GM21526 (cell line): ENCODE results near the gene FHOD1.

Experiments used
- ATAC-seq: cut with Tn5 transposase; IDR thresholded peaks from one replicate; pipeline ENCODE4 v1.9.1; 2021; ENCODE audit warnings: moderate library complexity; ENCODE audit not compliant: unreplicated experiment, low FRiP score

FHOD1 gene

GRCh38 chr16:67277999-67278772 lies 30.9 kb upstream of the FHOD1 start:
- no peak for ATAC-seq

DNA sequence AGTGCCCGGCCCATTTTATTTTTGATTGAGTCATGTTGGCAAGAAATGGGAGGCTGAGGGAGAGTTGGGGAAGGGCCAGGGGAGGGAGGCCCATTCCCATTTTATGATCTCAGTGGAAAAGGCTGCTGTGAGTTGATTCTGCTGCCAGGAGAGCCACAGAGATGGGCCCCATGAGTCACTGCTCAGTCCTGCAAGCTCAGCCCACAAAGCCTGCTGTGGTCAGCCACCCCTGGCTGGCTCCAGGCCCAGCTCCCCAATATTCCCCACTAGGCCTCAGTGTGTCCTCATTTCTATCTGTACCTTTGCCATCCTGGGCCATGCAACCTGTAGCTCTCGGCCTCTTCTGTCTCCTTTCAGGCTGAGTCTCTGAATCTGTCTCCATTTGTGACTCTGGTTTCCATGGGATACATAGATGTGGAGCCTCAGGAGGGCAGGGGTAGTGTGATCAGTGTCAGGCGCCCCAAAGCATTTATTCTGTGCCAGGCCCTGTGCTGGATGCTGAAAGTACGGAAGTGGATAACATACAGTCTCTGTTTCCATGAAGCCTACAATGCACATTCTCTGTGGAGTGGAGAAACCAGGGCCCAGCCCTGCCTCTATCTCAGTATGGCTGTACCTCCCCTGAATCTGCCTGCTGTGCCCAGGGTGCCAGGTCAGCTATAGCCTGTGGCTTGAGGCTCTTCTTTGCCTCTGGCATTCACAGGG lies 30.2 kb upstream of the FHOD1 start:
- ATAC-seq = no peak

DNA sequence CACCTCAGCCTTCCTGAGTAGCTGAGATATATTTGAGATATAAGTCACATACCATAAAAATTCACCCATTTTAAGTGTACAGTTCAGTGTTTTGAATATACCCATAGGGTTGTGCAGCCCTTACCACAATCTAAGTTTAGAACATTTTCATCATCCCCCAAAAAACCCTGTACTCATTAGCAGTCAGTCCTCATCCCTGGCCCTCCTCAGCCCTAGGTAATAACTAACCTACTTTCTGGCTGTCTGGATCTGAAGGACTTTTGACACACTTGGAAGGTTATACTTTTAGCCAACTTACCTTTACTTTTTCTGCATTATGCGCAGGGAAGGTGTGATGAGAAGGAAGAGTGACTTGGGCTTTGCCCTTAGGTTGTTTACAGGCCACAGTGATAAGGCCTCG lies 28.0 kb upstream of the FHOD1 start:
- ATAC-seq = no peak

- no peak for ATAC-seq
Observed at GRCh38 chr16:67271446-67271845, 24.2 kb upstream of the FHOD1 start.

DNA sequence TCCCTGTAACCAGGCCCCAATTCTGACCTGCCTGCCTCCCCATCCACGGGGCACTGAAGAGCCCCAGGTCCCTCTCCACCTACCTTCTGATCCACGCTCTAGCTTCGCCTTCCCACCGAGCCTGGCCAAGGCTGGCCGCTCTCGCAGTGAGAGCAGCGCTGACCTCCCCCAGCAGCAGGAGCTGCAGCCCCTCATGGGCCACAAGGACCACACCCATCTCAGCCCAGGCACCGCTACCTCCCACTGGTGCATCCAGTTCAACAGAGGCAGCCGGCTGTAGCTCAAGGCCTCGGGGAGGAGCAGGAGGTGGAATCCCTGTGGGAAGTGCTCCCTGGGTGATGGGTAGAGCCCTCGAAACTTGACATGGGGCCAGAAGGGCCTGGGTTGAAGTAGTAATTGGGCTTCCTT lies 23.7 kb upstream of the FHOD1 start:
- ATAC-seq = no peak

DNA sequence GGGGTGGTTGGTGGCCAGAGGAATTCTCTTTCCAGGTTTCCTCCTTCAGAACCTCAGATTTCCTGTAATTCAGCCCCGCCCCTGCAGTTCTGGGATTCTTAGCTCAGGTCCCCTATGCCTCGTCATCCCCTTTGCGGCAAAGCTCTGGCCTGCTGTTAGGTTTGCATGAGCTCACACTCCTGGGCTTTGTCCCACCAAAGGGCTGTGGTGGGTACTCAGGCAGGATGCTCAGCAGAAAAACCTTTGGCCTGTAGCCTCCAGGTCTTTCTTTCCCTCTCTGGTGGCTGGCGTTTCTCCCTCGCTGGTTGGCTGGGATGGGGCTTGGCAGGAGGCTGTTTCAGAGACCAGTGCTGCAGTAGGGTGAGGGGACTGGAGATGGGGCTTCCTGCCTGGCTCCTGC lies 22.5 kb upstream of the FHOD1 start:
- ATAC-seq = no peak

DNA sequence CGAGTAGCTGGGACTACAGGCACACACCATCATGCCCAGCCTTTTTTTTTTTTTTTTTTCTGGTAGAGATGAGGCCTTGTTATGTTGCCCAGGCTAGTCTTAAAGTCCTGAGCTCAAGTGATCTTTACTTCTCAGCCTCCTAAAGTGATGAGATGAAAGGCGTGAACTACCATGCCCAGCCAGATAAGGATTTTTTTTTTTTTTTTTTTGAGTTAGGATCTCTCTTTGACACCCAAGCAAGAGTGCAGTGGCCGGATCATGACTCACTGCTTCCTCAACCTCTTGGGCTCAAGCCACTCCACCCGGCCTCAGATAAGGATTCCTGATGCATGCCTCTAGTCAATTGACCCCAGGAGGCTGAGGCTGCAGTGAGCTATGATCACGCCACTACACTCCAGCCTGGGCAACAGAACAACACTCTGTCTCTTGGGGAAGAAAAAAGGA lies 20.9 kb upstream of the FHOD1 start:
- ATAC-seq = no peak

DNA sequence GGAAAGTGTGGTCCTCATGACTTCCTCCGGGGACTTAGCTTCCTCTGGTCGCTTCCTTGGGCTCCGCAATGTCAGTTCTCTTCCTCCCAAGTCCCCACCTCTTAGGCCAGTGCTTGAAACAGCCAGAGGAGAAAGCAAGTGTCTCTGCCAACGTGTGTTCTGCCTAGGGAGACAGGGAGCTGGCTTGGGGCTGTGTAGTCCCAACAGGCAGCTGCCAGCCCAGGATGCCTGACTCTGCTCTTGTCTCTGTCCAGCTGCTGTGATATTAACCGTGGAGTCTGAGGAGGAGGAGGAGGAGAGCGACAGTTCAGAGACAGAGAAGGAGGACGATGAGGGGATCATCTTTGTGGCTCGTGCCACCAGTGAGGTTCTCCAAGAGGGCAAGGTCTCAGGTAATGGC lies 18.6 kb upstream of the FHOD1 start:
- ATAC-seq = no peak

DNA sequence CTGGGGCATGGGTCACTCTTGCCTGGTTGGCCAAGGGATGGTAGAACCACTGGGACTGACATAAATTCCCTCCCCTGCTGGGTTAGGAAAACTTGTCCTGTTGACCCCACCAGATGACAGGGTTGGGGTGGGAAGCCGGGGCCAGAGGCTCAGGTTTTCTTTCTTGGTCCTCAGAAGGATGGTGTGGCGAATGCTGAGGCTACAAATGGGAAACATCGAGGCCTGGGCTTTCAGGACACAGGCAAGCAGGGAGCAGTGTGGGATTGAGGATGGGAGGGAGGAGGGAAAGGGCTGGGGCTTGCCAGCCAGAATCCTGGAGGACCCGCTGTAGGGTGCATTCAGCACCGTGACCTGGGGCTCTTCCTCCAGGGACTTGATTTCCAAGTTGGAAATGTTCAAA lies 17.6 kb upstream of the FHOD1 start:
- ATAC-seq = no peak

- ATAC-seq = no peak
Observed at GRCh38 chr16:67264277-67264676, 17.0 kb upstream of the FHOD1 start.

DNA sequence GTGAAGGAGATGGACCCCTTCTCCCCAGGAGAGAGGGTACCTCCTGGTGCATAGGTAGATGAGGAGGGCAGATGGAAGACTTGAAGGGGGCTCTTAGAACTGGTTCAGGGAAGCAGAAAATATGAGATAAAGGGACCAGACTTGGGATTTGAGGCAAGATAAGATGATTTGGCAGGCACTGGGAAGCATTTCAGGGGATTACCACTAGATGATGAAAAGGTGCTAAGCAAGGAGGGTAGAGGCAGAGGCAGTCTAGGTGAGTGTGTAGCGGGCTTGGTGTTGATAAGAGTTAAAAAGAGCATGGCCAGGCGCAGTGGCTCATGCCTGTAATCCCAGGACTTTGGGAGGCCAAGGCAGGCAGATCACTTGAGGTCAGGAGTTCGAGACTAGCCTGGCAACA lies 15.9 kb upstream of the FHOD1 start:
- no peak for ATAC-seq

- ATAC-seq = no peak
Observed at GRCh38 chr16:67260426-67261063, 13.3 kb upstream of the FHOD1 start.

DNA sequence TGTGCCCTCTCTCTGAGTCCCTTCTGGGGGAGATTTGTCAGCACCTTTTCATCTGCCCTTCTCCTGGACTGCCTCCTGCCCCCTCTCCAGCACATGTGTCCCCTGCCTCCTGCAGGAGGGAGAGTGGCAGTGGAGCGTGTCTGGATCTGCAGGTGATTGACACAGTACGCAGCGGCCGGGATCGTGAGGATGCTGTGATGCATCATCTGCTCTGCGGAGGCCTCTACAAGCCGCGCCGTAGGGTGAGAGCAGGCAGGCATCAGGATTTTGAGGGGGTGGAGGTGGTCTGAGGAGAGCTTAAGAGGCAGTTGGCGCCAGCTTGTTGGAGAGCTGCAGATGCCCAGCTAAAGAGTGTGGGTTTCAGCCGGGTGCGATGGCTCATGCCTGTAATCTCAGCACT lies 12.4 kb upstream of the FHOD1 start:
- ATAC-seq = no peak

DNA sequence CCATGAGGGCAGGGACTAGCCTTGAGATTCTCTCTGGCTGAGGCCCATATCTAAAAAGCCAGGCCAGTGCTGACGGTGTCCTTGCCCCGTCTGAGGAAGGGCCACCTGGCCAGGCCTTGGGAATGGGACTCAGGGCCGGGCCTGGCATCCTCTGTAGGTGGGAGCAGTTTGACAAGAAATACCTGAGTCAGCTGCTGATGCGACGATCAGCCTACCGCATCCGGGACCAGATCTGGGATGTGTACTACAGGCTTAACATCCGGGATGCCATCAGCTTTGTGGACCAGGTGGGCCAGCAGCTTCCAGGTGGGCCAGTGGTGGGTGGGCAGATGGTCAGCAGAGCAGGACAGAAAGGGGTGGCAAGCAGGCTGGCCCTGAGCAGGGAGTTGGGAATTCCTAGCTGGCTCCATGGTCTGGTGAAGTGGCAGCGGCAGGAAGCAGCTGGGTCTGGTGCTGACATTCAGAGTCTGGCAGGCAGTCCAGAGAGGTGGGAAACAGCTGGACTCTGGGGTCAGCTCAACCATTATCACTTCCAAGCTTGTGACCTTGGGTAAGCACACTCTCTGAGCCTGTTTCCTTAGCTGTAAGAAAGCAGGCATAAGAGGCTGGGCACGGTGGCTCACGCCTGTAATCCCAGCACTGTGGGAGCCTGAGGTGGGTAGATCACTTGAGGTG lies 11.0 kb upstream of the FHOD1 start:
- ATAC-seq = no peak

GRCh38 chr16:67257486-67258160 lies 10.3 kb upstream of the FHOD1 start:
- no peak for ATAC-seq

DNA sequence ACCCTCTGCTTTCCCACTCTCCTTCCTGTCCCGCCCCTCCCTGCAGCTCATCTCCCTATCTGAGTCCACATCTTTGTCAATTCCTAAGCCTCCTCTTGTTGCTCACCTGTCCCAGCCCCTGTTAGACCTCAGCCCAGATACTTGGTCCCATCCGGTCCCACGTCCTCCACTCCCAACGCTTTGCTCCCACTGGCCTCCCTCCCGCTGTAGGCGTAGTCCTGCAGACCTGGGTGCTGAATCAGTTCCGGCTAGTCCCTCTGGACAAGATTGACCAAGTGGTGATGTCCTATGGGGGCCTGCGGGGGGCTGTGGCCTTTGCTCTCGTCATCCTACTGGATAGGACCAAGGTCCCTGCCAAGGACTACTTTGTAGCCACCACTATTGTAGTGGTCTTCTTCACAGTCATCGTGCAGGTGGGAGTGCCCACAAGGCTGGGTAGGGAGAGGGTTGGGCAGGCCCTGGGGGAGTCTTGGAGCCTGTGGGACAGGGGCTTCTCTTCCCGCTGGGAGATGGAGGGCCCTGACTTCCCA lies 9.5 kb upstream of the FHOD1 start:
- no peak for ATAC-seq

DNA sequence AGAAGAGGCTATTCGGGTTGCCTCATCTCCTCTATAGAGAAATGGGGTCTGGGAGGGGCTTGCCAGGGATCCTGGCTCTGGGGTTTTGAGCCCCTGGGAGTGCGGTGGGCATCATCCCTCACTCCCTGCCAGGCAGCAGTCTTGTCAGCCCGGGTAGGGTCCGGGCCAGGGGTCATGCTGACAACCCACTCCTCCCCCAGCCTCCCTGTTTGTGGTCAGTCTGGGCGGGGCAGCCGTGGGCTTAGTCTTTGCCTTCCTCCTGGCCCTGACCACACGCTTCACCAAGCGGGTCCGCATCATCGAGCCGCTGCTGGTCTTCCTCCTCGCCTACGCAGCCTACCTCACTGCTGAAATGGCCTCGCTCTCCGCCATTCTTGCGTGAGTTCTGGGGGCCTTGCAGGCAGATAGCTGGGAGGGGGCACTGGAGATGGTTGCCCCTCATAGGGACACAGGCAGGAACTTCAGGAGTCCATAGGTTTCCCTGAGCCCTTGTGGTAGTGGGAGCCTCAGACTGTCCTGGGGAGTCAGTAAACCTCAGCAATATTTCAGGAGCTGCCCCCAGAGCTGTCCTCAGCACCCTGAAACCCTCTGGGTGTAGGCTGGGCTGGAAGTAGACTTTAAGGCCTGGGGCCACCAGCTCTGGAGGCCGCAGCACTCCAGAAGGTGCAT lies 8.4 kb upstream of the FHOD1 start:
- ATAC-seq = no peak

DNA sequence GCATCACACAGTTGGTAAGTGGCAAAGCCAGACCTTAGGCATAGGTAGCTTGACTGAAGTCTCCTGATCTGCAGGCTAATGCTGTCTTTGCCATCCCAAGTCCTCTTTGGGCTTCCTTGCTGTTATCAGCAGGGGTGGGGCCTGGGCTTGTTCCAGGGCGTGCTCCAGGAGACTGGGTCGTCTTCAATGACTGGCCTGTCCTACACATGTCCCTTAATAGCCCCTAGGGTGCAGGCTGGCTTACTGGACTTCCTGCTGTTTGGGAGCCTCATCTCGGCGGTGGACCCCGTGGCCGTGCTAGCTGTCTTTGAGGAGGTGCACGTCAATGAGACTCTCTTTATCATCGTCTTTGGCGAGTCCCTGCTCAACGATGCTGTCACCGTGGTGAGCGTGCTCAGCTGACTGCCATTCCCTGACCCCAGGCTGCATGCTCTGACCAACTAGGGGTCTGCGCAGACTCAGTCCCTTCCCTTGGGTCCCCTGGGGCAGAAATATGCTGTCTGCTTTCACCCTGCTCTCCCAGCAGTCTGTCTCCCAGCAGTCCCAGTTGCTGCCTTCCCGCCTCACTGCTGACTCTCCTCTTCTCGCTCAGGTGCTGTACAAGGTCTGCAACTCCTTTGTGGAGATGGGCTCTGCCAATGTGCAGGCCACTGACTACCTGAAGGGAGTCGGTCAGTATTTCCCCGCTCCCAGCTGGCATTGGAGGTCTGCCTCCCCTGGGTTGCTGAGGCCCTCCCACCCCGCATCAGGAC lies 7.7 kb upstream of the FHOD1 start:
- ATAC-seq = no peak
